Adrenal gland (tissue), 5 donors: ENCODE measurements around the gene ELF1.

Experiments
- POLR2A ChIP-seq, 2 donors: fragments of 450-650 bp; IDR thresholded peaks; one replicate each; pipeline ENCODE4 v1.6.1; 2017; ENCODE audit warnings: antibody characterized with exemption in 2 of 2, mild to moderate bottlenecking in 2 of 2, moderate library complexity in 1 of 2
- TF ChIP-seq, protein P1 (sequence below), 6 experiments: fragments of 450-650 bp in 4 of 6; fragments of 200-600 bp in 2 of 6; sonication (generic) in 1 of 6; IDR thresholded peaks; 1 replicate in 5 of 6; 2 replicates in 1 of 6; pipeline versions ENCODE4 v1.5.1 to v1.8.0; 2016 to 2021; ENCODE audit warnings: antibody characterized with exemption in 6 of 6, mild to moderate bottlenecking in 2 of 6, moderate library complexity in 1 of 6
- donor health status: DM: no; HTN: no; CAD: no.

DNA sequence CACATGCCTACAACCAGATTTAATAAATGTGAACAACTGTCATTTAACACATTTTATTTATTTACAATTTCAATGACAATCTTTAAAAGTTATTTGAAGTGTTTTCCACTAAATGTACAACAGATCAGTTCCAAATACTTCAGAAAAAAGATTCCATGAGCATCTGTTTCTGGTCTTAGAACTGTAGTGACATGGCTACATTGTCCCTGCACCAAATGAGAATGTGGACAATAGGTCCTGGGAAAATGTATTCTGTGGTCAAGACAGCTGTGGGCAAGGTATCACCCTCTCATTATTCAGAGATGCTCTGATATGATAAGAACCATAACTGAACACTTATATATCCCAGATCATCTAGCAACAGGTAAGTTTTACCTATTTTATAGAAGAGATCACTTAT lies 43.7 kb downstream of the ELF1 start:
- TF ChIP-seq POLR2A (IDR thresholded peaks at IDR 0.05): no peak
- TF ChIP-seq, protein P1, sequence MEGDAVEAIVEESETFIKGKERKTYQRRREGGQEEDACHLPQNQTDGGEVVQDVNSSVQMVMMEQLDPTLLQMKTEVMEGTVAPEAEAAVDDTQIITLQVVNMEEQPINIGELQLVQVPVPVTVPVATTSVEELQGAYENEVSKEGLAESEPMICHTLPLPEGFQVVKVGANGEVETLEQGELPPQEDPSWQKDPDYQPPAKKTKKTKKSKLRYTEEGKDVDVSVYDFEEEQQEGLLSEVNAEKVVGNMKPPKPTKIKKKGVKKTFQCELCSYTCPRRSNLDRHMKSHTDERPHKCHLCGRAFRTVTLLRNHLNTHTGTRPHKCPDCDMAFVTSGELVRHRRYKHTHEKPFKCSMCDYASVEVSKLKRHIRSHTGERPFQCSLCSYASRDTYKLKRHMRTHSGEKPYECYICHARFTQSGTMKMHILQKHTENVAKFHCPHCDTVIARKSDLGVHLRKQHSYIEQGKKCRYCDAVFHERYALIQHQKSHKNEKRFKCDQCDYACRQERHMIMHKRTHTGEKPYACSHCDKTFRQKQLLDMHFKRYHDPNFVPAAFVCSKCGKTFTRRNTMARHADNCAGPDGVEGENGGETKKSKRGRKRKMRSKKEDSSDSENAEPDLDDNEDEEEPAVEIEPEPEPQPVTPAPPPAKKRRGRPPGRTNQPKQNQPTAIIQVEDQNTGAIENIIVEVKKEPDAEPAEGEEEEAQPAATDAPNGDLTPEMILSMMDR (IDR thresholded peaks at IDR 0.05): no peak
